ENCODE data around the gene ZDHHC8. TPM values are rescaled to one million over a fixed set of nuclear protein-coding genes. Genes with fewer than 3 reads are reported as not detected.

Gene ZDHHC8
- total and polyA plus RNA-seq, 2 donors (not counting 3 experiments of a cell fraction or from before 2014, with no cell fraction given): 49.8 to 131 TPM

GRCh38 chr22:20132686-20133246 is 1.2 kb downstream of the ZDHHC8 start:
- H3K27ac ChIP-seq (ENCODE audit: insufficient read depth, low read depth, low read length): no peak overlapping the region
- H3K9ac ChIP-seq (replicated peaks; ENCODE audit: extremely low read depth, insufficient read depth, low read length): peak overlapping the region; percentile 71
- ChIA-PET CTCF (no interaction called here), POLR2A (no interaction called here)
- no peaks in the 10 kb centered on the region for H3K27me3 ChIP-seq (ENCODE audit: control insufficient read depth in 2 of 2, insufficient read depth in 2 of 2, low read length in 2 of 2)
- H3K9me3 ChIP-seq (replicated peaks; ENCODE audit: control insufficient read depth, insufficient read depth, low read length): no peaks in the 10 kb centered on the region
- H3K4me3 ChIP-seq (replicated peaks in 1 of 3; ENCODE audit: insufficient read depth in 1 of 3, low read depth in 1 of 3, low read length in 3 of 3): peak overlapping the region; percentile 65 to 85 (median 69)
- DNase-seq (ENCODE audit: low read depth, low spot score): no peak
- TF ChIP-seq JUN (IDR thresholded peaks at IDR 0.05; ENCODE audit: borderline replicate concordance, insufficient read depth, insufficient read length, low read depth) (no peak), GATA2 (IDR thresholded peaks at IDR 0.05; ENCODE audit: insufficient read depth, insufficient read length, low read depth, low read length) (no peak), POLR2A (IDR thresholded peaks at IDR 0.05; ENCODE audit: low read depth, low read length) (no peak), POLR2AphosphoS5 (IDR thresholded peaks at IDR 0.05; ENCODE audit: insufficient read depth, low read depth, low read length) (no peak), EZH2 (IDR thresholded peaks at IDR 0.05; ENCODE audit: borderline replicate concordance, low read depth, low read length, severe bottlenecking) (no peak), MAX (IDR thresholded peaks at IDR 0.05; ENCODE audit: insufficient read depth, insufficient read length) (no peak), FOS (IDR thresholded peaks at IDR 0.05; ENCODE audit: borderline replicate concordance, insufficient read depth, low read length) (no peak), MYC (IDR thresholded peaks at IDR 0.05; ENCODE audit: low read depth, low read length) (no peak), CTCF (IDR thresholded peaks at IDR 0.05; ENCODE audit: extremely low read depth in 1 of 2, insufficient read depth in 1 of 2, low read depth in 1 of 2, low read length in 2 of 2) (no peak)
- BruUV-seq (replicated peaks): no TSS peak
- H2AFZ ChIP-seq (ENCODE audit: low read depth, low read length): no peak overlapping the region
- peaks cover 57% of the 10 kb centered on the region for H3K79me2 ChIP-seq (ENCODE audit: control insufficient read depth, insufficient read depth, low read length)
- no peaks in the 10 kb centered on the region for H3K9me1 ChIP-seq (replicated peaks; ENCODE audit: control insufficient read depth, extremely low read depth, insufficient read depth, low read length)
- H3K4me2 ChIP-seq (ENCODE audit: insufficient read depth, low read length): peak overlapping the region; percentile 45
- FAIRE-seq: no peak
- dilution Hi-C loops (cut with MboI; ENCODE audit: extremely low pct_ligation_motif_present, low sequenced_read_pairs) (no loop called here), intact Hi-C loops (cut with micrococcal nuclease) (no loop called here)
- H3K4me1 ChIP-seq (ENCODE audit: control insufficient read depth, extremely low read depth, insufficient read depth, low read length): peaks cover 6% of the 10 kb centered on the region
- H4K20me1 ChIP-seq (replicated peaks; ENCODE audit: control insufficient read depth, extremely low read depth, insufficient read depth, low read length): no peaks in the 10 kb centered on the region
- no peaks in the 10 kb centered on the region for H3K36me3 ChIP-seq (ENCODE audit: control insufficient read depth in 2 of 2, extremely low read depth in 1 of 2, insufficient read depth in 2 of 2, low read length in 2 of 2)
